Measurements from ENCODE around the gene OR7C1. TPM values are rescaled to one million over a fixed set of nuclear protein-coding genes. Genes with fewer than 3 reads are reported as not detected.

Gene OR7C1
- polyA plus RNA-seq (2012; rRNA removed), result not detected in 2 replicates
- not detected in 2 replicates for polyA plus RNA-seq (2012; cell fraction: cytosol; rRNA removed)
- not detected in 2 replicates for polyA plus RNA-seq (2012; cell fraction: nucleus; rRNA removed)

DNA sequence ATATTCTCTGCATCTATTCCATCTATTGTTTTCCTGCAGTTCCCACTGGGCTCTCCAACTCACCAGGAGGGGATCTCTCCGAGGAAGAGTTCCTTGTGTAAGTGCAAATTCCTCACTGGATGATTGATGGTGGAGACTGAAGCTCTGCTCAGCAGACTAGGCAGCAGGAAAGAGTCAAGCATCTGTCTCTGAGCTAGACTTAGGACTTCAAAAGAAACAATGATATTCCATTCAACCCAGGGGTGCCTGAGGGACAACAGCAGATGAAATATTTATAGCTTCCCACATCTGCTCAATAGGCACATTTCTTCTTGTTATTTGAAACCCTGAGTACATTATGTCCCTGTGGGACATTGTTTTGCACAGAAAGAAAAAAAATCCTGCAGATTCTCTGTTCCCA lies at the start of gene OR7C1, which contains the start of gene OR7A5:
TSS of gene OR7C1 (minus strand) at position 175 of the 400 bp plus-strand sequence. CDS start 35,049 bp downstream, outside the sequence.
TSS of gene OR7A5 (minus strand) at position 175 of the 400 bp plus-strand sequence. CDS start 6,944 bp downstream, outside the sequence.
- no peak within 1 kb of the TSS for H2AFZ ChIP-seq (ENCODE audit: low read depth)
- no peak within 1 kb of the TSS for H3K27ac ChIP-seq (ENCODE audit: low read depth in 2 of 2, low read length in 1 of 2)
- H3F3A ChIP-seq (replicated peaks; ENCODE audit: insufficient read depth), result no peaks in the 10 kb centered on the region
- no peaks in the 10 kb centered on the region for H3K4me1 ChIP-seq (ENCODE audit: control insufficient read depth in 1 of 2, insufficient read depth in 2 of 2, low read depth in 1 of 2, low read length in 1 of 2)
- no peaks in the 10 kb centered on the region for H3K36me3 ChIP-seq (replicated peaks in 1 of 2; ENCODE audit: control insufficient read depth in 1 of 2, insufficient read depth in 2 of 2, low read length in 1 of 2)
- no peaks in the 10 kb centered on the region for H3K9me3 ChIP-seq
- ChIA-PET CTCF (no interaction called here), POLR2A (no interaction called here)
- H3K4me2 ChIP-seq, result no peak within 1 kb of the TSS
- no peaks in the 10 kb centered on the region for H3K79me2 ChIP-seq (ENCODE audit: insufficient read depth)
- peaks cover 23% of the 10 kb centered on the region; the same call in 1 of the 2 replicates for H3K27me3 ChIP-seq (ENCODE audit: insufficient read depth)
- no peak for DNase-seq
- no peaks in the 10 kb centered on the region for H3K9me2 ChIP-seq
- H3K9ac ChIP-seq, result no peak within 1 kb of the TSS
- H4K20me1 ChIP-seq (ENCODE audit: insufficient read depth), result no peaks in the 10 kb centered on the region
- H3K4me3 ChIP-seq (ENCODE audit: low read depth in 2 of 2, low read length in 1 of 2), result no peak within 1 kb of the TSS
- TF ChIP-seq, protein P1, sequence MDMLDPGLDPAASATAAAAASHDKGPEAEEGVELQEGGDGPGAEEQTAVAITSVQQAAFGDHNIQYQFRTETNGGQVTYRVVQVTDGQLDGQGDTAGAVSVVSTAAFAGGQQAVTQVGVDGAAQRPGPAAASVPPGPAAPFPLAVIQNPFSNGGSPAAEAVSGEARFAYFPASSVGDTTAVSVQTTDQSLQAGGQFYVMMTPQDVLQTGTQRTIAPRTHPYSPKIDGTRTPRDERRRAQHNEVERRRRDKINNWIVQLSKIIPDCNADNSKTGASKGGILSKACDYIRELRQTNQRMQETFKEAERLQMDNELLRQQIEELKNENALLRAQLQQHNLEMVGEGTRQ (IDR thresholded peaks at IDR 0.05; ENCODE audit: borderline replicate concordance, low read depth, low read length), result no peak
- TF ChIP-seq SMC3 (IDR thresholded peaks at IDR 0.05; ENCODE audit: low read depth, low read length), result no peak
- TF ChIP-seq GATA2 (CRISPR knock-in tag; IDR thresholded peaks at IDR 0.05), result no peak
- no peak for TF ChIP-seq GABPA (IDR thresholded peaks at IDR 0.05; ENCODE audit: low read depth)
- no peak for TF ChIP-seq FOSL2 (IDR thresholded peaks at IDR 0.05; ENCODE audit: borderline replicate concordance, low read depth)
- no peak for TF ChIP-seq FOXJ3 (CRISPR knock-in tag; IDR thresholded peaks at IDR 0.05)
- WGBS (ENCODE audit: low lambda C conversion rate), result 0% methylated on average over 1 of the region's 1 CpG

DNA sequence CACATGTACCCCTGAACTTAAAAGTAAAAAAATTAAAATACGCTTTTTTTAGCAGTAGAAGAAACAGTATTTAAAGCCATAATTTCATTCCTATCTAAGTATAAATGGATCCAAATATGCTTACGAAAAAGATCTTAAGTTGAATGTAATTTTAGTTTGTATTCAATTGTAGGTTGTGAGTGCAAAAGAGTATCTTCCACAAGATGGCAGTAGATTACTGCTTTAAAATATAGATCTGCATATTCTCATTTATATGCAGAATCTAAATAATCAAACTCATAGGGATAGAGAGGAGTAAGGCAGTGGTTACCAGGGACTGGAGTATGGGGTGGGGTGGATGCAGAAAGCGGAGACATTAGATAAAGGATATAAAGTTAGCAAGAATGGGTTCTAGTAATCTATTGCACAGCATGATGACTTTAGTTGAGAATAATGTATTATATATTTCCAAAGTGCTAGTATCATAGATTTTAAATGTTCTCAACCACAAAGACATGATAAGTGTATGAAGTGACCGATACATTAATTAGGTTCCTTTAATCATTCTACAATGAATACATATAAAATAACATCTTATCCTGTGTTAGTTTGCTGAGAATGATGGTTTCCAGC lies 36.7 kb upstream of the OR7C1 start:
- 2% methylated on average over 4 of the region's 4 CpGs for WGBS (ENCODE audit: low lambda C conversion rate)
- no peaks in the 10 kb centered on the region for H3K4me1 ChIP-seq (ENCODE audit: control insufficient read depth in 1 of 2, insufficient read depth in 2 of 2, low read depth in 1 of 2, low read length in 1 of 2)
- H3K27me3 ChIP-seq (ENCODE audit: insufficient read depth), result 0 out of 2 replicates have a peak, but pooled peaks cover 7% of the 10 kb centered on the region
- H3K4me3 ChIP-seq (ENCODE audit: low read depth in 2 of 2, low read length in 1 of 2), result no peak overlapping the region
- no peaks in the 10 kb centered on the region for H3K79me2 ChIP-seq (ENCODE audit: insufficient read depth)
- TF ChIP-seq, protein P2, sequence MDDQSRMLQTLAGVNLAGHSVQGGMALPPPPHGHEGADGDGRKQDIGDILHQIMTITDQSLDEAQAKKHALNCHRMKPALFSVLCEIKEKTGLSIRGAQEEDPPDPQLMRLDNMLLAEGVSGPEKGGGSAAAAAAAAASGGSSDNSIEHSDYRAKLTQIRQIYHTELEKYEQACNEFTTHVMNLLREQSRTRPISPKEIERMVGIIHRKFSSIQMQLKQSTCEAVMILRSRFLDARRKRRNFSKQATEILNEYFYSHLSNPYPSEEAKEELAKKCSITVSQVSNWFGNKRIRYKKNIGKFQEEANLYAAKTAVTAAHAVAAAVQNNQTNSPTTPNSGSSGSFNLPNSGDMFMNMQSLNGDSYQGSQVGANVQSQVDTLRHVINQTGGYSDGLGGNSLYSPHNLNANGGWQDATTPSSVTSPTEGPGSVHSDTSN (IDR thresholded peaks at IDR 0.05), result no peak
- TF ChIP-seq, protein P3, sequence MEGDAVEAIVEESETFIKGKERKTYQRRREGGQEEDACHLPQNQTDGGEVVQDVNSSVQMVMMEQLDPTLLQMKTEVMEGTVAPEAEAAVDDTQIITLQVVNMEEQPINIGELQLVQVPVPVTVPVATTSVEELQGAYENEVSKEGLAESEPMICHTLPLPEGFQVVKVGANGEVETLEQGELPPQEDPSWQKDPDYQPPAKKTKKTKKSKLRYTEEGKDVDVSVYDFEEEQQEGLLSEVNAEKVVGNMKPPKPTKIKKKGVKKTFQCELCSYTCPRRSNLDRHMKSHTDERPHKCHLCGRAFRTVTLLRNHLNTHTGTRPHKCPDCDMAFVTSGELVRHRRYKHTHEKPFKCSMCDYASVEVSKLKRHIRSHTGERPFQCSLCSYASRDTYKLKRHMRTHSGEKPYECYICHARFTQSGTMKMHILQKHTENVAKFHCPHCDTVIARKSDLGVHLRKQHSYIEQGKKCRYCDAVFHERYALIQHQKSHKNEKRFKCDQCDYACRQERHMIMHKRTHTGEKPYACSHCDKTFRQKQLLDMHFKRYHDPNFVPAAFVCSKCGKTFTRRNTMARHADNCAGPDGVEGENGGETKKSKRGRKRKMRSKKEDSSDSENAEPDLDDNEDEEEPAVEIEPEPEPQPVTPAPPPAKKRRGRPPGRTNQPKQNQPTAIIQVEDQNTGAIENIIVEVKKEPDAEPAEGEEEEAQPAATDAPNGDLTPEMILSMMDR (IDR thresholded peaks at IDR 0.05), result peak; percentile 70
- peak; percentile 50 for TF ChIP-seq RAD21 (IDR thresholded peaks at IDR 0.05; ENCODE audit: low read length)
- no peaks in the 10 kb centered on the region for H4K20me1 ChIP-seq (ENCODE audit: insufficient read depth)
- H2AFZ ChIP-seq (ENCODE audit: low read depth), result no peak overlapping the region
- POLR2A ChIA-PET, result no interaction called here
- H3K4me2 ChIP-seq, result no peak overlapping the region
- H3K27ac ChIP-seq (ENCODE audit: low read depth in 2 of 2, low read length in 1 of 2), result no peak overlapping the region
- DNase-seq, result peak; percentile 3
- no peaks in the 10 kb centered on the region for H3K9me3 ChIP-seq
- no peaks in the 10 kb centered on the region for H3F3A ChIP-seq (replicated peaks; ENCODE audit: insufficient read depth)
- no peaks in the 10 kb centered on the region for H3K36me3 ChIP-seq (replicated peaks in 1 of 2; ENCODE audit: control insufficient read depth in 1 of 2, insufficient read depth in 2 of 2, low read length in 1 of 2)
- H3K9me2 ChIP-seq, result no peaks in the 10 kb centered on the region
- no peak overlapping the region for H3K9ac ChIP-seq
- CTCF ChIA-PET, result no interaction called here
